Right cardiac atrium (tissue), 5 donors: Measurements from ENCODE around the gene HEMK1. TPM values are rescaled to one million over a fixed set of nuclear protein-coding genes. Genes with fewer than 3 reads are reported as not detected.

Source experiments
- ATAC-seq, 2 donors: fragments of 200-7000 bp; cut with Tn5 transposase; one replicate each; pipeline versions ENCODE4 v1.8.0 to v1.9.1; 2020; ENCODE audit warnings: moderate library complexity in 2 of 2, mild to moderate bottlenecking in 1 of 2
- DNase-seq, 3 donors: peaks; one replicate each; pipeline ENCODE4 v3.0.0-alpha.2; 2020
- H3K27ac ChIP-seq: one replicate; pipeline ENCODE4 v1.5.1; 2013; ENCODE audit warnings: mild to moderate bottlenecking, low read length, control low read depth, moderate library complexity
- H3K27me3 ChIP-seq: one replicate; pipeline ENCODE4 v1.6.1; 2013; ENCODE audit not compliant: control insufficient read depth, insufficient read depth
- H3K4me1 ChIP-seq: one replicate; pipeline ENCODE4 v1.6.1; 2013; ENCODE audit warnings: low read length; ENCODE audit not compliant: control insufficient read depth, insufficient read depth
- H3K4me3 ChIP-seq: one replicate; pipeline ENCODE4 v1.5.1; 2013; ENCODE audit warnings: low read length, control low read depth
- H3K9me3 ChIP-seq: one replicate; pipeline ENCODE4 v1.6.1; 2013; ENCODE audit warnings: low read length; ENCODE audit not compliant: control insufficient read depth
- WGBS: extraction: QIAGEN DNeasy Blood & Tissue Kit; methylation state at CpG from one replicate; pipeline ENCODE4 v1.1.7; 2013; 5-methylcytosine and 5-hydroxymethylcytosine counted together
- intact Hi-C, 4 donors: fragments of 100-400 bp; cut with DNase I; formaldehyde crosslinking; loops; one replicate each; pipeline versions ENCODE4 v1.11.0 to v1.14.0; 2022 to 2023
- polyA plus RNA-seq: library from polyadenylated mRNA; stranded (reverse); fragments of 200-250 nt; gene quantifications from one replicate; pipeline ENCODE4 v1.2.3, GENCODE V29; 2013
- total RNA-seq, 4 donors: library from RNA; stranded (reverse); fragmentation: NEBNext Ultra II Directional; extraction: Animal tissue kit (Norgen Biotek cat#: 25700); gene quantifications; one replicate each; pipeline ENCODE4 v1.2.1, GENCODE V29; 2021
- donor health status: healthy with polysubstance abuse.
- donor health status: DM: no; HTN: yes; CAD: no.
- donor health status: DM: no; HTN: no; CAD: no.
- donor health status: DM: no; HTN: yes; CAD: no; lungs with severe emphysema.
- donor health status: DM: yes; HTN: yes; CAD: no.

The HEMK1 gene
- total and polyA plus RNA-seq, 5 donors, result 14.0 to 18.3 (median 16.6) TPM

GRCh38 chr3:50577348-50577747, 8.0 kb downstream of the HEMK1 start:
- Histone ChIP-seq H3K4me3 (no peak overlapping the region), H3K9me3 (no peaks in the 10 kb centered on the region), H3K4me1 (peaks cover 17% of the 10 kb centered on the region), H3K27ac (no peak overlapping the region), H3K27me3 (no peaks in the 10 kb centered on the region)
- intact Hi-C loops, result no loop called here
- DNase-seq (no peak), ATAC-seq (no peak)
- 94% methylated on average over 2 of the region's 2 CpGs for WGBS

- H3K27ac ChIP-seq, result peak overlapping the region; percentile 88
- no peak overlapping the region for H3K4me3 ChIP-seq
- ATAC-seq, result no peak
- no peaks in the 10 kb centered on the region for H3K9me3 ChIP-seq
- WGBS, result 59% methylated on average over 9 of the region's 9 CpGs
- intact Hi-C loops, result no loop called here
- H3K4me1 ChIP-seq, result peaks cover 33% of the 10 kb centered on the region
- DNase-seq, result peak in 1 of 3 donors; percentile 46
- H3K27me3 ChIP-seq, result no peaks in the 10 kb centered on the region
These were observed 11.5 kb downstream of the HEMK1 start for GRCh38 chr3:50580683-50581458.

DNA sequence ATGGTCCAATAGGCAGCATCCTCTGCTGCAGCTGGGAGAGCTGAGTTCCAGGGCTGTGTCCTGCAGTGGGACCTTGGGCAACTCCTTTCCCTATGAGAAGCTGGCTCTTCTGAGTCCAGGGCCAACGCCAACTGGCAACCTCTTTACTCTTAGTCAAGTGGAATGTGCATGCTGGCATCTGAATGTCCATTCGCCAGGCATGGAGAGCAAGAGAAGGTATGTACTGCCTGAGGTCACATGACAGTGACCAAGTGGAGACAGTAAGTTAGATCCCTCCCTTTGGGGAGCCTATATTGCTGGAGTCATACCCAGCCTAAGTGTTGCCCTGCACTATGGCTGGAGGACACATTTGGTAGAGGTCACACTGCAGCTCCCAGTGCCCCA, 12.1 kb downstream of the HEMK1 start:
- H3K27me3 ChIP-seq, result no peaks in the 10 kb centered on the region
- peaks cover 33% of the 10 kb centered on the region for H3K4me1 ChIP-seq
- DNase-seq (peak in 1 of 3 donors; percentile 34), ATAC-seq (no peak)
- 80% methylated on average over 2 of the region's 2 CpGs for WGBS
- H3K4me3 ChIP-seq, result no peak overlapping the region
- peak overlapping the region; percentile 88 for H3K27ac ChIP-seq
- intact Hi-C loops, result no loop called here
- no peaks in the 10 kb centered on the region for H3K9me3 ChIP-seq

DNA sequence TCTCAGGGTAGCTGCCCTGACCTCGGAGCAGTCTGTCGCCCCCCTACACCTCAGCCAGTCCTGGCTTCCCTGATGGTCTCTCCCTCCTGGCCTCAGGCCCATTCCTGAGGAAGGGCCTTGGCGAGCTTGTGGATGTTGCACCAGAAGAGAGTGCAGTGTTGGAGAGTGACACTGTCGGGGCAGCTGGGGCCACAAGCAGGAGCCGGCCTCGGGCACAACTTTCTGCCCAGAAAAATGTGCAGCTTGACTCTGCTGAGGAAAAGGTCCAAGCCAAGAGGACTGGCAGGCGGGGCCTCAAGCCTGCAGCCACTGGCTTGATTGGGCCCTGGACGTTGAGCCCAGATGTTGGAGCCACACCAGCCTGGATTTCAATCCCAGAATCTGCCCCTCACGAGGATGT, 12.8 kb downstream of the HEMK1 start:
- no peaks in the 10 kb centered on the region for H3K9me3 ChIP-seq
- intact Hi-C loops, result no loop called here
- 54% methylated on average over 9 of the region's 9 CpGs for WGBS
- DNase-seq (peak in 2 of 3 donors; percentile 33 to 62), ATAC-seq (no peak)
- peaks cover 33% of the 10 kb centered on the region for H3K4me1 ChIP-seq
- H3K27me3 ChIP-seq, result no peaks in the 10 kb centered on the region
- H3K4me3 ChIP-seq, result no peak overlapping the region
- peak overlapping the region; percentile 88 for H3K27ac ChIP-seq

- peaks cover 37% of the 10 kb centered on the region for H3K4me1 ChIP-seq
- peak; percentile 78 to 81 for ATAC-seq
- H3K9me3 ChIP-seq, result no peaks in the 10 kb centered on the region
- no peaks in the 10 kb centered on the region for H3K27me3 ChIP-seq
- intact Hi-C loops, result no loop called here
- 47% methylated on average over 6 of the region's 6 CpGs for WGBS
- peak overlapping the region; percentile 88 for H3K27ac ChIP-seq
- DNase-seq, result peak; percentile 83 to 92 (median 92)
- no peak overlapping the region for H3K4me3 ChIP-seq
These were observed 14.6 kb downstream of the HEMK1 start for GRCh38 chr3:50583897-50584296.

DNA sequence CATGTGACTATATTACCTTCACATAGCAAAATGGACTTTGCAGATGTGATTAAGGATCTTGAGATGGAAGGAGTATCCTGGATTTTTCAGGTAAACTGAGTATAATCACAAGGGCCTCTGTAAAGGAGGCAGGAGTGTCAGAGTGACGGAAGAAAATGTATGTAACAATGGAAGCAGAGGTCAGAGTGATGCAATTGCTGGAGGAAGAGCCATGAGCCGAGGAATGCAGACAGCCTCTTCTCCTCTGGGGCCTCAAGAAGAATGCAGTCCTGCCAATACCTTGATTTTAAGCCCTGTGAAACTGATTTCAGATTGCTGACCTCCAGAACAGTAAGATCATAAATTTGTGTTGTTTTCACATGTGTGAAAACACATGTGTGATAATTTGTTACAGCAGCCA, 15.1 kb downstream of the HEMK1 start:
- ATAC-seq (no peak), DNase-seq (no peak)
- intact Hi-C loops, result no loop called here
- WGBS, result 47% methylated on average over 2 of the region's 2 CpGs
- no peak overlapping the region for H3K4me3 ChIP-seq
- peaks cover 37% of the 10 kb centered on the region for H3K4me1 ChIP-seq
- peak overlapping the region; percentile 88 for H3K27ac ChIP-seq
- no peaks in the 10 kb centered on the region for H3K27me3 ChIP-seq
- no peaks in the 10 kb centered on the region for H3K9me3 ChIP-seq

- intact Hi-C loops, result no loop called here
- Histone ChIP-seq H3K27me3 (no peaks in the 10 kb centered on the region), H3K9me3 (no peaks in the 10 kb centered on the region), H3K27ac (no peak overlapping the region), H3K4me1 (peaks cover 38% of the 10 kb centered on the region), H3K4me3 (no peak overlapping the region)
- DNase-seq (peak in 2 of 3 donors; percentile 20 to 41), ATAC-seq (no peak)
- 90% methylated on average over 6 of the region's 6 CpGs for WGBS
These were observed 16.8 kb downstream of the HEMK1 start for GRCh38 chr3:50585919-50586762.

- Histone ChIP-seq H3K27ac (no peak overlapping the region), H3K4me3 (no peak overlapping the region), H3K9me3 (no peaks in the 10 kb centered on the region), H3K27me3 (no peaks in the 10 kb centered on the region), H3K4me1 (peaks cover 32% of the 10 kb centered on the region)
- intact Hi-C loops, result no loop called here
- DNase-seq, result no peak
- WGBS, result 72% methylated on average over 3 of the region's 3 CpGs
- ATAC-seq, result no peak
These were observed 17.4 kb downstream of the HEMK1 start for GRCh38 chr3:50586763-50587070.

DNA sequence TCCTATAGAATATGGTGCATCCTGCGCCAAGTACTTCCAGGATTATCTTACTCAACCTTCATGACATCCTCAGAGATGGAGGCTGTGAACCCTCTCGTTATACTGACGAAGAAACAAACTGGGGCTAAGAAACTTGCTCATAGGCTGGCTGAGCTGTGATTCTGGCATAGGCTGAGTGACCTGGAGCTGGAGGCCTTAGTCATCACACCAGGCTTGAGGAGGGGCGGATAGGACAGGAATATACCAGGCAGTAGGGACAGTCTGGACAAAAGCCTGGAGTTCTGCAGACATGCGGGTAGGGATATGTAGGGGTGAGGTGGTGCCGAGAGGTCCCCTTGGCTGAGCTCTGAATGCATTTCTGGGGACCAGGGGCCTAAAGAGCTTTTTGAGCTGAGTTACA, 18.1 kb downstream of the HEMK1 start:
- no peaks in the 10 kb centered on the region for H3K27me3 ChIP-seq
- peak; percentile 12 to 35 for ATAC-seq
- no peak overlapping the region for H3K4me3 ChIP-seq
- 75% methylated on average over 6 of the region's 6 CpGs for WGBS
- no peaks in the 10 kb centered on the region for H3K9me3 ChIP-seq
- H3K4me1 ChIP-seq, result peaks cover 26% of the 10 kb centered on the region
- DNase-seq, result peak in 2 of 3 donors; percentile 9 to 27
- H3K27ac ChIP-seq, result peak overlapping the region; percentile 68
- intact Hi-C loops, result no loop called here

GRCh38 chr3:50587806-50588758, 18.8 kb downstream of the HEMK1 start:
- H3K27ac ChIP-seq, result peak overlapping the region; percentile 53
- ATAC-seq (no peak), DNase-seq (peak in 2 of 3 donors; percentile 27 to 48)
- no peak overlapping the region for H3K4me3 ChIP-seq
- H3K4me1 ChIP-seq, result peaks cover 24% of the 10 kb centered on the region
- intact Hi-C loops, result no loop called here
- no peaks in the 10 kb centered on the region for H3K9me3 ChIP-seq
- no peaks in the 10 kb centered on the region for H3K27me3 ChIP-seq
- WGBS, result 58% methylated on average over 17 of the region's 17 CpGs
